Fibroblast of mammary gland (primary cell): ENCODE results near the gene PRRG2.

ENCODE experiments used
- DNase-seq: peaks from one replicate; pipeline ENCODE4 v3.0.0-alpha.2; 2010; ENCODE audit warnings: low read depth
- H3K4me3 ChIP-seq: 2 replicates; pipeline ENCODE4 v1.5.1; 2011; ENCODE audit warnings: low read depth, mild to moderate bottlenecking, low read length, moderate library complexity; ENCODE audit not compliant: control insufficient read depth
- TF ChIP-seq, protein P1 (sequence below): conservative IDR thresholded peaks from 2 replicates; pipeline ENCODE4 v1.5.1; 2011; ENCODE audit warnings: low read depth, low read length, inconsistent platforms; ENCODE audit not compliant: control insufficient read depth, insufficient read depth

The PRRG2 gene

GRCh38 chr19:49573425-49573824 lies 7.7 kb upstream of the PRRG2 start:
- TF ChIP-seq, protein P1, sequence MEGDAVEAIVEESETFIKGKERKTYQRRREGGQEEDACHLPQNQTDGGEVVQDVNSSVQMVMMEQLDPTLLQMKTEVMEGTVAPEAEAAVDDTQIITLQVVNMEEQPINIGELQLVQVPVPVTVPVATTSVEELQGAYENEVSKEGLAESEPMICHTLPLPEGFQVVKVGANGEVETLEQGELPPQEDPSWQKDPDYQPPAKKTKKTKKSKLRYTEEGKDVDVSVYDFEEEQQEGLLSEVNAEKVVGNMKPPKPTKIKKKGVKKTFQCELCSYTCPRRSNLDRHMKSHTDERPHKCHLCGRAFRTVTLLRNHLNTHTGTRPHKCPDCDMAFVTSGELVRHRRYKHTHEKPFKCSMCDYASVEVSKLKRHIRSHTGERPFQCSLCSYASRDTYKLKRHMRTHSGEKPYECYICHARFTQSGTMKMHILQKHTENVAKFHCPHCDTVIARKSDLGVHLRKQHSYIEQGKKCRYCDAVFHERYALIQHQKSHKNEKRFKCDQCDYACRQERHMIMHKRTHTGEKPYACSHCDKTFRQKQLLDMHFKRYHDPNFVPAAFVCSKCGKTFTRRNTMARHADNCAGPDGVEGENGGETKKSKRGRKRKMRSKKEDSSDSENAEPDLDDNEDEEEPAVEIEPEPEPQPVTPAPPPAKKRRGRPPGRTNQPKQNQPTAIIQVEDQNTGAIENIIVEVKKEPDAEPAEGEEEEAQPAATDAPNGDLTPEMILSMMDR: no peak
- H3K4me3 ChIP-seq: no peak overlapping the region
- peak; percentile 53 for DNase-seq

GRCh38 chr19:49574206-49574755 lies 6.8 kb upstream of the PRRG2 start:
- TF ChIP-seq, protein P1: no peak
- no peak overlapping the region for H3K4me3 ChIP-seq
- DNase-seq: peak; percentile 60

- TF ChIP-seq, protein P1: no peak
- no peak for DNase-seq
- H3K4me3 ChIP-seq: peak overlapping the region; percentile 99
Measured at GRCh38 chr19:49579193-49579592, 1.9 kb upstream of the PRRG2 start.

- DNase-seq: no peak
- H3K4me3 ChIP-seq: peak overlapping the region; percentile 99
- TF ChIP-seq, protein P1: no peak
Measured at GRCh38 chr19:49579947-49580263, 1.2 kb upstream of the PRRG2 start.

- TF ChIP-seq, protein P1: no peak
- peak within 1 kb of the TSS; percentile 99 for H3K4me3 ChIP-seq
Measured at GRCh38 chr19:49580264-49581006, 681 bp upstream of the PRRG2 start, which contains the start of gene NOSIP. Gene NOSIP, minus strand, starts transcription at chr19:49580556. Its CDS starts 19,865 bp downstream, at chr19:49560691.

GRCh38 chr19:49583239-49583638 lies 2.1 kb downstream of the PRRG2 start:
- no peak for DNase-seq
- no peak overlapping the region for H3K4me3 ChIP-seq
- TF ChIP-seq, protein P1: no peak

More at GRCh38 chr19:49580264-49581006, 681 bp upstream of the PRRG2 start, which contains the start of gene NOSIP:
- peak; percentile 97 for DNase-seq
